Caki2 (cell line): ENCODE measurements around the gene HMCES. TPM values are rescaled to one million over a fixed set of nuclear protein-coding genes. Genes with fewer than 3 reads are reported as not detected.
A peak's percentile ranks its signal among the peaks of the same experiment; 100 is the strongest.
"Not testable (repeated sequence)": the region's sequence is repeated elsewhere in the genome, so short reads cannot be mapped to it uniquely, and the experiment has no call there.

Experiments
- DNase-seq: peaks from one replicate; pipeline ENCODE4 v3.0.0-alpha.2; 2015; ENCODE audit warnings: low read depth
- in situ Hi-C: cut with HindIII; loops from 2 replicates; pipeline ENCODE4 v1.10.0; 2016; ENCODE audit warnings: low sequenced_read_pairs, low pct_unique_long_range_greater_than_20kb, mixed read lengths
- total RNA-seq: library from RNA; depleted of rRNA; stranded (reverse); fragments of >200 nt; shearing (Covaris generic); gene quantifications from 2 replicates; pipeline ENCODE4 v1.2.3, GENCODE V29; 2014; ENCODE audit warnings: low replicate concordance; rRNA removed

The HMCES gene
- total RNA-seq = 44.9 and 48.1 TPM in 2 replicates

GRCh38 chr3:129278439-129278965, at the start of gene HMCES:
Gene HMCES (plus strand): TSS chr3:129278870. CDS start chr3:129279733, 863 bp downstream.
- peak; percentile 76 for DNase-seq
- in situ Hi-C loops = no loop called here

GRCh38 chr3:129228891-129229585, 49.6 kb upstream of the HMCES start:
- in situ Hi-C loops = no loop called here
- DNase-seq = peak; percentile 52

- in situ Hi-C loops = no loop called here
These were observed 48.2 kb upstream of the HMCES start for GRCh38 chr3:129230311-129231019.

GRCh38 chr3:129231331-129232119, 47.1 kb upstream of the HMCES start:
- in situ Hi-C loops = no loop called here
- peak; percentile 25 for DNase-seq

More at GRCh38 chr3:129230311-129231019, 48.2 kb upstream of the HMCES start:
- peak; percentile 71 for DNase-seq

GRCh38 chr3:129233538-129233937, 45.1 kb upstream of the HMCES start:
- DNase-seq = no peak
- in situ Hi-C loops = no loop called here

- in situ Hi-C loops = no loop called here
- no peak for DNase-seq
These were observed 44.2 kb upstream of the HMCES start for GRCh38 chr3:129234441-129234840.

- no peak for DNase-seq
- in situ Hi-C loops = no loop called here
These were observed 43.2 kb upstream of the HMCES start for GRCh38 chr3:129235344-129235917.

- in situ Hi-C loops = no loop called here
These were observed 39.5 kb upstream of the HMCES start for GRCh38 chr3:129238945-129239705.

GRCh38 chr3:129239991-129240390, 38.7 kb upstream of the HMCES start:
- in situ Hi-C loops = no loop called here
- no peak for DNase-seq

More at GRCh38 chr3:129238945-129239705, 39.5 kb upstream of the HMCES start:
- peak; percentile 36 for DNase-seq

- peak; percentile 61 for DNase-seq
- in situ Hi-C loops = no loop called here
These were observed 38.2 kb upstream of the HMCES start for GRCh38 chr3:129240436-129240835.

GRCh38 chr3:129245141-129245540, 33.5 kb upstream of the HMCES start:
- no peak for DNase-seq
- in situ Hi-C loops = no loop called here

- in situ Hi-C loops = not testable (repeated sequence)
- DNase-seq = peak; percentile 79
These were observed 32.9 kb upstream of the HMCES start for GRCh38 chr3:129245641-129246306.

GRCh38 chr3:129246636-129247035, 32.0 kb upstream of the HMCES start:
- DNase-seq = no peak
- in situ Hi-C loops = no loop called here

- no peak for DNase-seq
- in situ Hi-C loops = no loop called here
These were observed 30.2 kb upstream of the HMCES start for GRCh38 chr3:129248286-129248979.

GRCh38 chr3:129249284-129250065, 29.2 kb upstream of the HMCES start, which contains the start of gene COPG1:
Gene COPG1 (plus strand): TSS chr3:129249606. CDS start chr3:129249710, 104 bp downstream.
- DNase-seq = peak; percentile 79
- in situ Hi-C loops = no loop called here

GRCh38 chr3:129252748-129253147, 25.9 kb upstream of the HMCES start:
- in situ Hi-C loops = no loop called here

More at GRCh38 chr3:129252748-129253147, 25.9 kb upstream of the HMCES start:
- DNase-seq = no peak
